OCI-M2 (cell line): ENCODE measurements around the gene GMPR.

Experiments
- DNase-seq: peaks from one replicate; lab custom pipeline; 2025; ENCODE audit not compliant: unreplicated experiment; lab: John Stamatoyannopoulos, UW

Gene GMPR

GRCh38 chr6:16270178-16270794 lies 31.9 kb downstream of the GMPR start:
- peak; percentile 89 for DNase-seq

GRCh38 chr6:16271428-16271827 lies 33.0 kb downstream of the GMPR start:
- no peak for DNase-seq

- DNase-seq: no peak
Measured at GRCh38 chr6:16272201-16272600, 33.8 kb downstream of the GMPR start.

- DNase-seq: no peak
Measured at GRCh38 chr6:16273256-16273655, 34.9 kb downstream of the GMPR start.

- no peak for DNase-seq
Measured at GRCh38 chr6:16274483-16274882, 36.1 kb downstream of the GMPR start.

- no peak for DNase-seq
Measured at GRCh38 chr6:16274885-16275589, 36.6 kb downstream of the GMPR start.

GRCh38 chr6:16277101-16277981 lies 39.0 kb downstream of the GMPR start:
- no peak for DNase-seq

- no peak for DNase-seq
Measured at GRCh38 chr6:16278048-16278724, 39.8 kb downstream of the GMPR start.

GRCh38 chr6:16278750-16279149 lies 40.4 kb downstream of the GMPR start:
- no peak for DNase-seq

- DNase-seq: no peak
Measured at GRCh38 chr6:16279243-16279642, 40.9 kb downstream of the GMPR start.

GRCh38 chr6:16282370-16282769 lies 44.0 kb downstream of the GMPR start:
- DNase-seq: no peak

- no peak for DNase-seq
Measured at GRCh38 chr6:16284472-16284871, 46.1 kb downstream of the GMPR start.

GRCh38 chr6:16285467-16286150 lies 47.2 kb downstream of the GMPR start:
- DNase-seq: no peak

GRCh38 chr6:16286151-16286522 lies 47.8 kb downstream of the GMPR start:
- no peak for DNase-seq

- DNase-seq: no peak
Measured at GRCh38 chr6:16288163-16288562, 49.8 kb downstream of the GMPR start.

GRCh38 chr6:16291739-16292138 lies 53.4 kb downstream of the GMPR start:
- DNase-seq: no peak

- DNase-seq: no peak
Measured at GRCh38 chr6:16292432-16292831, 54.0 kb downstream of the GMPR start.

- DNase-seq: no peak
Measured at GRCh38 chr6:16292942-16293341, 54.6 kb downstream of the GMPR start.

- DNase-seq: no peak
Measured at GRCh38 chr6:16294371-16294770, 56.0 kb downstream of the GMPR start.

- DNase-seq: no peak
Measured at GRCh38 chr6:16295060-16295459, 56.7 kb downstream of the GMPR start.

- no peak for DNase-seq
Measured at GRCh38 chr6:16295471-16295870, 57.1 kb downstream of the GMPR start.
